HepG2 (cell line): ENCODE data around the gene PDK2. TPM values are rescaled to one million over a fixed set of nuclear protein-coding genes. Genes with fewer than 3 reads are reported as not detected.
A peak's percentile ranks its signal among the peaks of the same experiment; 100 is the strongest.

Source experiments
- ATAC-seq: fragments of 200-7000 bp; cut with Tn5 transposase; 3 replicates; pipeline ENCODE4 v1.9.1; 2020; ENCODE audit warnings: mild to moderate bottlenecking, moderate library complexity
- BruUV-seq: library from RNA; stranded (reverse); fragments of 400-500 nt; replicated peaks from 2 replicates; lab custom pipeline; 2021; lab: Mats Ljungman, UMichigan
- CTCF ChIA-PET: fragments of 300-600 bp; formaldehyde crosslinking; extraction: SDS; loops from one replicate; lab custom pipeline; 2021; ENCODE audit warnings: low total read pairs, inconsistent platforms, low intra/inter-chr PET ratio; lab: Yijun Ruan, JAX
- POLR2A ChIA-PET: fragments of 350-600 bp; sonication (Branson Sonifier 250); formaldehyde crosslinking; loops from one replicate; lab custom pipeline; 2020; ENCODE audit warnings: antibody characterized with exemption, inconsistent platforms; lab: Yijun Ruan, JAX
- DNase-seq: peaks from one replicate; pipeline ENCODE4 v3.0.0-alpha.2; 2015; ENCODE audit warnings: low spot score
- FAIRE-seq: peaks from 3 replicates; lab custom pipeline; 2011; peaks lifted over from hg19 to GRCh38; lab: Jason Lieb, UNC
- H2AFZ ChIP-seq: one replicate; pipeline ENCODE4 v1.6.1; 2011; ENCODE audit warnings: low read length, inconsistent platforms
- H3K27ac ChIP-seq: fragments of 300-600 bp; 3 replicates; pipeline ENCODE4 v1.8.0; 2011; ENCODE audit warnings: mixed run types, mild to moderate bottlenecking, mixed read lengths, low read length, inconsistent platforms; ENCODE audit not compliant: insufficient read depth; ENCODE audit errors: extremely low read length
- H3K27me3 ChIP-seq, 2 experiments: fragments of 200-600 bp in 1 of 2; 2 replicates in 1 of 2; 3 replicates in 1 of 2; pipeline versions ENCODE4 v1.6.0 to v1.8.0; 2011; ENCODE audit warnings: low read length in 2 of 2, mild to moderate bottlenecking in 2 of 2, moderate library complexity in 2 of 2, inconsistent platforms in 1 of 2; ENCODE audit not compliant: insufficient read depth in 2 of 2, control insufficient read depth in 1 of 2
- H3K36me3 ChIP-seq, 2 experiments: fragments of 200-600 bp in 1 of 2; replicated peaks in 1 of 2; 2 replicates in 1 of 2; 3 replicates in 1 of 2; pipeline versions ENCODE4 v1.5.1 to v1.8.0; 2011; ENCODE audit warnings: low read length in 2 of 2, inconsistent platforms in 1 of 2; ENCODE audit not compliant: insufficient read depth in 2 of 2, control insufficient read depth in 1 of 2
- H3K4me1 ChIP-seq: 2 replicates; pipeline ENCODE4 v1.5.1; 2012; ENCODE audit warnings: low read length, inconsistent platforms; ENCODE audit not compliant: insufficient read depth
- H3K4me2 ChIP-seq: 2 replicates; pipeline ENCODE4 v1.6.0; 2011; ENCODE audit warnings: low read depth, low read length, inconsistent platforms
- H3K4me3 ChIP-seq, 3 experiments: fragments of 200-600 bp in 1 of 3; sonication (generic), shearing (Covaris generic) in 1 of 3; replicated peaks in 1 of 3; 2 replicates each; pipeline ENCODE4 v1.5.1; 2011 to 2016; ENCODE audit warnings: low read length in 3 of 3, inconsistent platforms in 2 of 3, low read depth in 2 of 3, mild to moderate bottlenecking in 2 of 3, control low read depth in 1 of 3, mixed read lengths in 1 of 3; ENCODE audit not compliant: insufficient read depth in 1 of 3
- H3K79me2 ChIP-seq: one replicate; pipeline ENCODE4 v1.6.1; 2011; ENCODE audit warnings: low read length, inconsistent platforms; ENCODE audit not compliant: insufficient read depth
- H3K9ac ChIP-seq: 2 replicates; pipeline ENCODE4 v1.6.0; 2011; ENCODE audit warnings: mild to moderate bottlenecking, low read depth, low read length, inconsistent platforms; ENCODE audit not compliant: insufficient read depth
- H3K9me3 ChIP-seq: 2 replicates; pipeline ENCODE4 v1.5.1; 2012; ENCODE audit warnings: mild to moderate bottlenecking, low read length
- H4K20me1 ChIP-seq: 2 replicates; pipeline ENCODE4 v1.6.0; 2011; ENCODE audit warnings: inconsistent platforms, mild to moderate bottlenecking, low read length, moderate library complexity; ENCODE audit not compliant: insufficient read depth
- CHCHD3 ChIP-seq: sonication (generic); formaldehyde crosslinking; IDR thresholded peaks from 2 replicates; pipeline ENCODE4 v1.8.0; 2022; ENCODE audit warnings: mild to moderate bottlenecking, missing genetic modification reagents, moderate library complexity
- GFI1 ChIP-seq: sonication (generic); formaldehyde crosslinking; IDR thresholded peaks from 2 replicates; pipeline ENCODE4 v1.5.0; 2020; ENCODE audit warnings: missing genetic modification reagents, mild to moderate bottlenecking, borderline replicate concordance
- NBN ChIP-seq: fragments of 450-650 bp; conservative IDR thresholded peaks from 2 replicates; pipeline ENCODE4 v1.6.1; 2017
- SPEN ChIP-seq: sonication (generic); formaldehyde crosslinking; IDR thresholded peaks from 2 replicates; pipeline ENCODE4 v1.5.1; 2020; ENCODE audit warnings: low read depth, mild to moderate bottlenecking, missing genetic modification reagents
- ZBTB49 ChIP-seq: sonication (generic); formaldehyde crosslinking; IDR thresholded peaks from 2 replicates; pipeline ENCODE4 v1.4.0; 2020; ENCODE audit warnings: missing genetic modification reagents, borderline replicate concordance
- ZFX ChIP-seq: sonication (generic); formaldehyde crosslinking; IDR thresholded peaks from 2 replicates; pipeline ENCODE4 v1.4.0; 2020; ENCODE audit warnings: mild to moderate bottlenecking, low read depth, missing genetic modification reagents, moderate library complexity
- ZKSCAN8 ChIP-seq: IDR thresholded peaks from 2 replicates; pipeline ENCODE4 v1.6.1; 2016; ENCODE audit warnings: borderline replicate concordance, missing genetic modification reagents, missing compliant biosample characterization
- ZNF280B ChIP-seq: sonication (generic); formaldehyde crosslinking; IDR thresholded peaks from 2 replicates; pipeline ENCODE4 v1.5.0; 2020; ENCODE audit warnings: missing genetic modification reagents, mild to moderate bottlenecking, borderline replicate concordance
- ZNF547 ChIP-seq: sonication (generic); formaldehyde crosslinking; IDR thresholded peaks from 2 replicates; pipeline ENCODE4 v1.5.1; 2020; ENCODE audit warnings: mild to moderate bottlenecking, missing genetic modification reagents
- ZNF75D ChIP-seq: sonication (generic); formaldehyde crosslinking; IDR thresholded peaks from 2 replicates; pipeline ENCODE4 v1.8.1; 2023; ENCODE audit warnings: missing genetic modification reagents, mild to moderate bottlenecking, borderline replicate concordance
- ZNF839 ChIP-seq: sonication (generic); formaldehyde crosslinking; IDR thresholded peaks from 2 replicates; pipeline ENCODE4 v1.4.0; 2020; ENCODE audit warnings: missing genetic modification reagents, mild to moderate bottlenecking, borderline replicate concordance
- WGBS: methylation state at CpG from one replicate; pipeline ENCODE4 v1.1.6; 2017; ENCODE audit warnings: low lambda C conversion rate; 5-methylcytosine and 5-hydroxymethylcytosine counted together
- in situ Hi-C: cut with HindIII; loops from 2 replicates; pipeline ENCODE4 v1.10.0; 2017; ENCODE audit warnings: low pct_unique_long_range_greater_than_20kb; ENCODE audit not compliant: extremely low pct_ligation_motif_present
- intact Hi-C: fragments of 100-400 bp; cut with micrococcal nuclease; formaldehyde crosslinking; loops from one replicate; pipeline ENCODE4 v1.10.0; 2022; ENCODE audit not compliant: unreplicated experiment
- polyA plus RNA-seq, 8 experiments: library from polyadenylated mRNA; depleted of rRNA in 3 of 8; stranded (reverse) in 7 of 8; unstranded in 1 of 8; fragments of >200 nt; fragmentation: Illumina TruSeq in 4 of 8; extraction: Trizol in 4 of 8; gene quantifications; 2 replicates each; pipeline versions ENCODE4 v1.2.1 to v1.2.3, GENCODE V29; 2011 to 2016; ENCODE audit warnings: low read depth in 4 of 8, missing spikeins in 1 of 8, mixed read lengths in 1 of 8; ENCODE audit not compliant: insufficient read depth in 1 of 8
- total RNA-seq, 5 experiments: library from RNA; depleted of rRNA; stranded (reverse); fragments of >200 nt; fragmentation: Illumina TruSeq; extraction: Trizol; gene quantifications; 2 replicates each; pipeline ENCODE4 v1.2.3, GENCODE V29; 2016; ENCODE audit warnings: low read depth in 1 of 5
- TF ChIP-seq, protein P1 (sequence below): sonication (generic); formaldehyde crosslinking; IDR thresholded peaks from 2 replicates; pipeline ENCODE4 v1.5.1; 2020; ENCODE audit warnings: mild to moderate bottlenecking, missing genetic modification reagents, moderate library complexity
- TF ChIP-seq, protein P2 (sequence below): sonication (generic); formaldehyde crosslinking; conservative IDR thresholded peaks from 2 replicates; pipeline ENCODE4 v1.4.0; 2020; ENCODE audit warnings: missing genetic modification reagents

PDK2 gene
- total and polyA plus RNA-seq, 2 of the 13 experiments (the other 11 are each of a cell fraction or from before 2014, with no cell fraction given) = 18.5 to 59.7 TPM

GRCh38 chr17:50139185-50139783 lies 44.1 kb downstream of the PDK2 start:
- intact Hi-C loops (no loop called here), in situ Hi-C loops (no loop called here)
- H4K20me1 ChIP-seq = peaks cover 6% of the 10 kb centered on the region; the same call in 1 of the 2 replicates
- no peak overlapping the region for H3K9ac ChIP-seq
- no peaks in the 10 kb centered on the region for H3K27me3 ChIP-seq
- H2AFZ ChIP-seq = no peak overlapping the region
- H3K4me3 ChIP-seq = no peak overlapping the region
- DNase-seq (no peak), FAIRE-seq (no peak), ATAC-seq (no peak)
- CTCF ChIA-PET = interaction anchor here (1.2 to 2.2 kb wide), 4 partner anchors 22 to 158 kb away, joined by 3 to 32 read pairs (median 4); no protein-coding TSS in a partner anchor
- no peak overlapping the region for H3K27ac ChIP-seq
- H3K9me3 ChIP-seq = no peaks in the 10 kb centered on the region
- H3K4me2 ChIP-seq = no peak overlapping the region
- no TSS peak for BruUV-seq
- H3K4me1 ChIP-seq = peaks cover 8% of the 10 kb centered on the region; the same call in 1 of the 2 replicates
- WGBS = 88% methylated on average over 15 of the region's 15 CpGs
- H3K79me2 ChIP-seq = no peaks in the 10 kb centered on the region
- H3K36me3 ChIP-seq = peaks cover 55 to 69% of the 10 kb centered on the region in 2 experiments
- POLR2A ChIA-PET = interaction anchor here (1.2 kb wide), 1 partner anchor 45 kb away, joined by 3 read pairs; no protein-coding TSS in a partner anchor
- TF ChIP-seq ZNF547 (CRISPR knock-in tag) (0 out of 2 replicates have a peak, but pooled peaks have one; percentile 57), CHCHD3 (CRISPR knock-in tag) (peak; percentile 55; the same call in 1 of the 2 replicates), ZNF75D (CRISPR knock-in tag) (no peak), ZKSCAN8 (CRISPR knock-in tag) (no peak), ZNF839 (no peak), GFI1 (CRISPR knock-in tag) (no peak), SPEN (CRISPR knock-in tag) (0 out of 2 replicates have a peak, but pooled peaks have one; percentile 9), ZNF280B (CRISPR knock-in tag) (0 out of 2 replicates have a peak, but pooled peaks have one; percentile 29), ZBTB49 (no peak), ZFX (CRISPR knock-in tag) (no peak), NBN (no peak)
- TF ChIP-seq, protein P1, sequence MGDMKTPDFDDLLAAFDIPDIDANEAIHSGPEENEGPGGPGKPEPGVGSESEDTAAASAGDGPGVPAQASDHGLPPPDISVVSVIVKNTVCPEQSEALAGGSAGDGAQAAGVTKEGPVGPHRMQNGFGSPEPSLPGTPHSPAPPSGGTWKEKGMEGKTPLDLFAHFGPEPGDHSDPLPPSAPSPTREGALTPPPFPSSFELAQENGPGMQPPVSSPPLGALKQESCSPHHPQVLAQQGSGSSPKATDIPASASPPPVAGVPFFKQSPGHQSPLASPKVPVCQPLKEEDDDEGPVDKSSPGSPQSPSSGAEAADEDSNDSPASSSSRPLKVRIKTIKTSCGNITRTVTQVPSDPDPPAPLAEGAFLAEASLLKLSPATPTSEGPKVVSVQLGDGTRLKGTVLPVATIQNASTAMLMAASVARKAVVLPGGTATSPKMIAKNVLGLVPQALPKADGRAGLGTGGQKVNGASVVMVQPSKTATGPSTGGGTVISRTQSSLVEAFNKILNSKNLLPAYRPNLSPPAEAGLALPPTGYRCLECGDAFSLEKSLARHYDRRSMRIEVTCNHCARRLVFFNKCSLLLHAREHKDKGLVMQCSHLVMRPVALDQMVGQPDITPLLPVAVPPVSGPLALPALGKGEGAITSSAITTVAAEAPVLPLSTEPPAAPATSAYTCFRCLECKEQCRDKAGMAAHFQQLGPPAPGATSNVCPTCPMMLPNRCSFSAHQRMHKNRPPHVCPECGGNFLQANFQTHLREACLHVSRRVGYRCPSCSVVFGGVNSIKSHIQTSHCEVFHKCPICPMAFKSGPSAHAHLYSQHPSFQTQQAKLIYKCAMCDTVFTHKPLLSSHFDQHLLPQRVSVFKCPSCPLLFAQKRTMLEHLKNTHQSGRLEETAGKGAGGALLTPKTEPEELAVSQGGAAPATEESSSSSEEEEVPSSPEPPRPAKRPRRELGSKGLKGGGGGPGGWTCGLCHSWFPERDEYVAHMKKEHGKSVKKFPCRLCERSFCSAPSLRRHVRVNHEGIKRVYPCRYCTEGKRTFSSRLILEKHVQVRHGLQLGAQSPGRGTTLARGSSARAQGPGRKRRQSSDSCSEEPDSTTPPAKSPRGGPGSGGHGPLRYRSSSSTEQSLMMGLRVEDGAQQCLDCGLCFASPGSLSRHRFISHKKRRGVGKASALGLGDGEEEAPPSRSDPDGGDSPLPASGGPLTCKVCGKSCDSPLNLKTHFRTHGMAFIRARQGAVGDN = 0 out of 2 replicates have a peak, but pooled peaks have one; percentile 4
- TF ChIP-seq, protein P2, sequence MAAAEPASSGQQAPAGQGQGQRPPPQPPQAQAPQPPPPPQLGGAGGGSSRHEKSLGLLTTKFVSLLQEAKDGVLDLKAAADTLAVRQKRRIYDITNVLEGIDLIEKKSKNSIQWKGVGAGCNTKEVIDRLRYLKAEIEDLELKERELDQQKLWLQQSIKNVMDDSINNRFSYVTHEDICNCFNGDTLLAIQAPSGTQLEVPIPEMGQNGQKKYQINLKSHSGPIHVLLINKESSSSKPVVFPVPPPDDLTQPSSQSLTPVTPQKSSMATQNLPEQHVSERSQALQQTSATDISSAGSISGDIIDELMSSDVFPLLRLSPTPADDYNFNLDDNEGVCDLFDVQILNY = 0 out of 2 replicates have a peak, but pooled peaks have one; percentile 9
